Ishikawa (cell line): Measurements from ENCODE around the gene TMEM222.
A peak's percentile ranks its signal among the peaks of the same experiment; 100 is the strongest.

Experiments used
- EP300 ChIP-seq: IDR thresholded peaks from 2 replicates; pipeline ENCODE4 v1.6.1; 2012; ENCODE audit warnings: borderline replicate concordance
- MAX ChIP-seq: IDR thresholded peaks from 2 replicates; pipeline ENCODE4 v1.6.1; 2012
- NFIC ChIP-seq: IDR thresholded peaks from 2 replicates; pipeline ENCODE4 v1.6.1; 2012
- RAD21 ChIP-seq: IDR thresholded peaks from 2 replicates; pipeline ENCODE4 v1.6.1; 2012; ENCODE audit warnings: low read depth
- REST ChIP-seq: IDR thresholded peaks from 2 replicates; pipeline ENCODE4 v1.6.1; 2012; ENCODE audit warnings: low read depth, mild to moderate bottlenecking
- TAF1 ChIP-seq: IDR thresholded peaks from 2 replicates; pipeline ENCODE4 v1.6.1; 2012; ENCODE audit warnings: low read depth, mild to moderate bottlenecking
- TEAD4 ChIP-seq: IDR thresholded peaks from 2 replicates; pipeline ENCODE4 v1.6.1; 2012
- USF1 ChIP-seq: IDR thresholded peaks from 2 replicates; pipeline ENCODE4 v1.6.1; 2012
- YY1 ChIP-seq: IDR thresholded peaks from 2 replicates; pipeline ENCODE4 v1.6.1; 2012; ENCODE audit warnings: low read depth
- ZBTB7A ChIP-seq: IDR thresholded peaks from 2 replicates; pipeline ENCODE4 v1.6.1; 2012; ENCODE audit warnings: low read depth

Gene TMEM222

GRCh38 chr1:27380766-27381733 lies 59.1 kb downstream of the TMEM222 start:
- TF ChIP-seq EP300, result no peak
- TF ChIP-seq RAD21, result no peak
- no peak for TF ChIP-seq REST
- TF ChIP-seq TAF1, result no peak
- no peak for TF ChIP-seq USF1
- no peak for TF ChIP-seq ZBTB7A
- 0 out of 2 replicates have a peak, but pooled peaks have one; percentile 30 for TF ChIP-seq NFIC

GRCh38 chr1:27381969-27382762 lies 60.2 kb downstream of the TMEM222 start:
- TF ChIP-seq RAD21 (no peak), MAX (no peak), ZBTB7A (no peak), TEAD4 (no peak)

- no peak for TF ChIP-seq TAF1
- 0 out of 2 replicates have a peak, but pooled peaks have one; percentile 4 for TF ChIP-seq MAX
- peak; percentile 48; the same call in 1 of the 2 replicates for TF ChIP-seq ZBTB7A
- TF ChIP-seq USF1, result no peak
These were observed 61.2 kb downstream of the TMEM222 start, which contains the start of gene CD164L2 for GRCh38 chr1:27383039-27383605. Gene CD164L2 (minus strand): TSS chr1:27383333. CDS start chr1:27383239, 94 bp downstream.

- TF ChIP-seq MAX (0 out of 2 replicates have a peak, but pooled peaks have one; percentile 6), YY1 (no peak), NFIC (no peak)
These were observed 61.7 kb downstream of the TMEM222 start for GRCh38 chr1:27383661-27384060.
